ENCODE results near the gene SRSF9. TPM values are rescaled to one million over a fixed set of nuclear protein-coding genes. Genes with fewer than 3 reads are reported as not detected.
"Not testable (repeated sequence)": the region's sequence is repeated elsewhere in the genome, so short reads cannot be mapped to it uniquely, and the experiment has no call there.

Gene SRSF9
- total and polyA plus RNA-seq, 2 of the 4 experiments (the other 2 are of a cell fraction): 102 to 143 TPM

GRCh38 chr12:120519324-120519723 is 49.8 kb upstream of the SRSF9 start:
- H4K91ac ChIP-seq (ENCODE audit: insufficient read depth, low read depth, low read length); dilution Hi-C loops (cut with HindIII; ENCODE audit: low sequenced_read_pairs, unreplicated experiment); DNase-seq; H2BK5ac ChIP-seq (ENCODE audit: low read depth, low read length, poor library complexity, severe bottlenecking); intact Hi-C loops (cut with micrococcal nuclease); H2BK15ac ChIP-seq (ENCODE audit: low read depth, low read length); H2BK120ac ChIP-seq (ENCODE audit: low read depth, low read length); H3K27me3 ChIP-seq (ENCODE audit: control insufficient read depth, insufficient read depth, low read length); POLR2A ChIA-PET (ENCODE audit: unreplicated experiment); H4K20me1 ChIP-seq (ENCODE audit: insufficient read depth, low read length); H2AK5ac ChIP-seq (ENCODE audit: low read depth, low read length); H3K4me2 ChIP-seq (ENCODE audit: low read depth, low read length); H2AFZ ChIP-seq (replicated peaks; ENCODE audit: low read length, poor library complexity); H3K4me3 ChIP-seq (ENCODE audit: insufficient read depth, low read depth, low read length); CTCF ChIA-PET; in situ Hi-C loops (cut with MboI; ENCODE audit: low sequenced_read_pairs); H2AK9ac ChIP-seq (replicated peaks; ENCODE audit: low read depth, low read length, poor library complexity); H3K9me1 ChIP-seq (ENCODE audit: insufficient read depth, low read length); H3K27ac ChIP-seq (ENCODE audit: insufficient read depth, low read length); H3K9ac ChIP-seq (ENCODE audit: low read depth, low read length); H3K23ac ChIP-seq (ENCODE audit: low read depth, low read length); H4K5ac ChIP-seq (ENCODE audit: low read depth, low read length); H4K8ac ChIP-seq (ENCODE audit: low read depth in 2 of 2, low read length in 2 of 2); ATAC-seq (ENCODE audit: low read depth); H3K79me1 ChIP-seq (ENCODE audit: low read depth in 1 of 2, low read length in 2 of 2); H3K56ac ChIP-seq (ENCODE audit: extremely low read depth, insufficient read depth, low read length); H3K18ac ChIP-seq (ENCODE audit: low read depth, low read length); H3K4ac ChIP-seq (ENCODE audit: low read depth, low read length); H3K9me3 ChIP-seq (ENCODE audit: control insufficient read depth, insufficient read depth, low read length); H2BK20ac ChIP-seq (ENCODE audit: low read depth, low read length); BruUV-seq (replicated peaks); H3K4me1 ChIP-seq (ENCODE audit: control insufficient read depth, insufficient read depth, low read length); H3K14ac ChIP-seq (replicated peaks; ENCODE audit: low read depth, low read length): not testable (repeated sequence)
- H3K36me3 ChIP-seq (ENCODE audit: control insufficient read depth, insufficient read depth, low read length): peaks cover 29% of the 10 kb centered on the region
- WGBS, 2 experiments (ENCODE audit: extremely low coverage in 2 of 2, insufficient read length in 1 of 2): no CpG with 5 or more reads among the region's 8 CpGs
